Spleen (tissue), 11 donors: ENCODE results near the gene FLOT2. TPM values are rescaled to one million over a fixed set of nuclear protein-coding genes. Genes with fewer than 3 reads are reported as not detected.

ENCODE experiments used
- DNase-seq: peaks from one replicate; pipeline ENCODE4 v3.0.0-alpha.2; 2020
- H3K27ac ChIP-seq, 8 donors: fragments of 200-600 bp; sonication (generic) in 7 of 8; 1 replicate in 4 of 8; 2 replicates in 4 of 8; pipeline versions ENCODE4 v1.5.0 to v1.8.0; 2016 to 2021; ENCODE audit warnings: inconsistent platforms in 4 of 8, mild to moderate bottlenecking in 4 of 8, moderate library complexity in 1 of 8
- H3K27me3 ChIP-seq, 7 donors: fragments of 200-600 bp; sonication (generic) in 6 of 7; replicated peaks in 1 of 7; 1 replicate in 4 of 7; 2 replicates in 3 of 7; pipeline versions ENCODE4 v1.5.0 to v1.8.0; 2016 to 2021; ENCODE audit warnings: inconsistent platforms in 3 of 7, mild to moderate bottlenecking in 1 of 7
- H3K36me3 ChIP-seq, 6 donors: fragments of 200-600 bp; sonication (generic) in 5 of 6; 1 replicate in 4 of 6; 2 replicates in 2 of 6; pipeline versions ENCODE4 v1.5.0 to v1.8.0; 2016 to 2021; ENCODE audit warnings: inconsistent platforms in 2 of 6
- H3K4me1 ChIP-seq, 6 donors: fragments of 200-600 bp; sonication (generic) in 5 of 6; 1 replicate in 3 of 6; 2 replicates in 3 of 6; pipeline versions ENCODE4 v1.5.0 to v1.8.0; 2016 to 2021; ENCODE audit warnings: inconsistent platforms in 3 of 6
- H3K4me3 ChIP-seq, 8 donors: fragments of 200-600 bp; sonication (generic) in 7 of 8; 1 replicate in 4 of 8; 2 replicates in 4 of 8; pipeline versions ENCODE4 v1.5.0 to v1.8.0; 2016 to 2021; ENCODE audit warnings: inconsistent platforms in 4 of 8, mild to moderate bottlenecking in 4 of 8, moderate library complexity in 2 of 8
- H3K9me3 ChIP-seq, 8 donors: fragments of 200-600 bp; sonication (generic) in 7 of 8; 1 replicate in 4 of 8; 2 replicates in 4 of 8; pipeline versions ENCODE4 v1.5.0 to v1.8.0; 2016 to 2021; ENCODE audit warnings: inconsistent platforms in 4 of 8
- CTCF ChIP-seq, 11 experiments: fragments of 200-600 bp in 7 of 11; fragments of 450-650 bp in 4 of 11; sonication (generic) in 4 of 11; IDR thresholded peaks in 8 of 11; conservative IDR thresholded peaks in 3 of 11; 1 replicate in 7 of 11; 2 replicates in 4 of 11; pipeline versions ENCODE4 v1.4.0 to v1.8.0; 2016 to 2021; ENCODE audit warnings: antibody characterized with exemption in 11 of 11, inconsistent platforms in 4 of 11, mild to moderate bottlenecking in 1 of 11
- POLR2A ChIP-seq, 3 donors: fragments of 450-650 bp; IDR thresholded peaks; one replicate each; pipeline ENCODE4 v1.5.1; 2017; ENCODE audit warnings: antibody characterized with exemption in 3 of 3, mild to moderate bottlenecking in 1 of 3
- POLR2AphosphoS5 ChIP-seq, 3 donors: sonication (generic); formaldehyde crosslinking; IDR thresholded peaks; one replicate each; pipeline ENCODE4 v1.5.1; 2017; ENCODE audit warnings: antibody characterized with exemption in 3 of 3
- WGBS, 5 donors: extraction: QIAGEN DNeasy Blood & Tissue Kit in 3 of 5; methylation state at CpG; one replicate each; pipeline versions ENCODE4 v1.1.5 to v1.1.7; 2013 to 2018; 5-methylcytosine and 5-hydroxymethylcytosine counted together
- intact Hi-C: fragments of 100-400 bp; cut with DNase I; formaldehyde crosslinking; loops from one replicate; pipeline ENCODE4 v1.15.0; 2023; ENCODE audit warnings: low total_unique reads
- polyA plus RNA-seq, 3 donors: library from polyadenylated mRNA; stranded (reverse); fragments of 200-250 nt; gene quantifications; one replicate each; pipeline ENCODE4 v1.2.1, GENCODE V29; 2013
- total RNA-seq, 7 donors: library from RNA; depleted of rRNA in 3 of 7; stranded (reverse); fragments of >200 nt in 3 of 7; fragmentation: NEBNext Ultra II Directional in 4 of 7; extraction: Animal tissue kit (Norgen Biotek cat#: 25700) in 4 of 7; gene quantifications; one replicate each; pipeline versions ENCODE4 v1.1.0 to v1.2.1, GENCODE V29; 2016 to 2021
- donor health status: healthy with polysubstance abuse.
- donor health status: DM: no; HTN: no; CAD: no; lungs with moderate emphysema.
- donor health status: DM: no; HTN: no; CAD: no.
- donor health status: Bipolar disorder and iron deficiency.
- donor health status: healthy.
- donor health status: DM: no; HTN: no; CAD: no.
- donor health status: DM: yes; HTN: yes; CAD: no.

The FLOT2 gene
- total and polyA plus RNA-seq, 10 donors = 80.8 to 259 (median 184) TPM

- WGBS, 5 donors = 88 to 92% (median 89%) methylated on average over 3 of the region's 3 CpGs
These were observed 10.4 kb upstream of the FLOT2 start for GRCh38 chr17:28907709-28908475.

GRCh38 chr17:28906706-28907438 lies 9.3 kb upstream of the FLOT2 start:
- Histone ChIP-seq H3K36me3 (peaks cover 5 to 71% (median 64%) of the 10 kb centered on the region in 6 donors), H3K27me3 (no peaks in the 10 kb centered on the region), H3K4me1 (peaks cover 6 to 31% (median 24%) of the 10 kb centered on the region in 6 donors), H3K9me3 (no peaks in the 10 kb centered on the region), H3K4me3 (no peak overlapping the region), H3K27ac (peak overlapping the region in 1 of 8 donors; percentile 7)
- intact Hi-C loops = loop anchor here (10.0 kb wide), 1 partner anchor 52 kb away; the partner anchor contains the start of gene ERAL1
- WGBS, 5 donors = 77 to 90% (median 81%) methylated on average over 7 of the region's 7 CpGs
- no peak for TF ChIP-seq POLR2A (IDR thresholded peaks at IDR 0.05)
- no peak for TF ChIP-seq POLR2AphosphoS5 (IDR thresholded peaks at IDR 0.05)
- TF ChIP-seq CTCF (IDR thresholded peaks at IDR 0.05 in 8 of 11, conservative IDR thresholded peaks at IDR 0.05 in 3 of 11) = no peak
- DNase-seq = no peak

More at GRCh38 chr17:28907709-28908475, 10.4 kb upstream of the FLOT2 start:
- intact Hi-C loops = loop anchor here (10.0 kb wide), 1 partner anchor 53 kb away; the partner anchor contains the start of gene ERAL1
- H3K4me3 ChIP-seq = no peak overlapping the region
- peaks cover 5 to 81% (median 75%) of the 10 kb centered on the region in 6 donors for H3K36me3 ChIP-seq
- H3K27me3 ChIP-seq = no peaks in the 10 kb centered on the region
- TF ChIP-seq POLR2A (IDR thresholded peaks at IDR 0.05) = no peak
- no peak for TF ChIP-seq POLR2AphosphoS5 (IDR thresholded peaks at IDR 0.05)
- TF ChIP-seq CTCF (IDR thresholded peaks at IDR 0.05 in 8 of 11, conservative IDR thresholded peaks at IDR 0.05 in 3 of 11) = no peak
- H3K9me3 ChIP-seq = no peaks in the 10 kb centered on the region
- H3K4me1 ChIP-seq = peaks cover 4 to 30% (median 22%) of the 10 kb centered on the region in 6 donors
- DNase-seq = no peak
- peak overlapping the region in 2 of 8 donors; percentile 10 to 32 for H3K27ac ChIP-seq

- Histone ChIP-seq H3K27me3 (no peaks in the 10 kb centered on the region), H3K36me3 (peaks cover 5 to 65% (median 58%) of the 10 kb centered on the region in 6 donors), H3K4me3 (no peak overlapping the region), H3K4me1 (peaks cover 12 to 37% (median 30%) of the 10 kb centered on the region in 6 donors), H3K27ac (no peak overlapping the region), H3K9me3 (no peaks in the 10 kb centered on the region)
- WGBS, 5 donors = 71 to 91% (median 85%) methylated on average over 8 to 9 of the region's 9 CpGs
- intact Hi-C loops = loop anchor here (10.0 kb wide), 1 partner anchor 51 kb away; the partner anchor contains the start of gene ERAL1
- TF ChIP-seq CTCF (IDR thresholded peaks at IDR 0.05 in 8 of 11, conservative IDR thresholded peaks at IDR 0.05 in 3 of 11) (no peak), POLR2A (IDR thresholded peaks at IDR 0.05) (no peak), POLR2AphosphoS5 (IDR thresholded peaks at IDR 0.05) (peak in 2 of 3 donors; percentile 38 to 71)
- DNase-seq = no peak
These were observed 8.7 kb upstream of the FLOT2 start for GRCh38 chr17:28906276-28906675.
